Stimulated activated CD4-positive, alpha-beta T cell treated with anti-CD3 and anti-CD28 coated beads, TNF-alpha, amount 100 ng/mL, for 24 hours (primary cell): ENCODE data around the gene HNRNPUL2.
A peak's percentile ranks its signal among the peaks of the same experiment; 100 is the strongest.
"Not testable (repeated sequence)": the region's sequence is repeated elsewhere in the genome, so short reads cannot be mapped to it uniquely, and the experiment has no call there.

ENCODE experiments used
- DNase-seq, 3 experiments: peaks; one replicate each; pipeline ENCODE4 v3.0.0-alpha.2; 2020; ENCODE audit warnings: low read depth in 3 of 3

Gene HNRNPUL2

GRCh38 chr11:62727165-62727871 lies at the start of gene HNRNPUL2:
Gene HNRNPUL2 (minus strand): TSS chr11:62727457. CDS start chr11:62727156, 301 bp downstream.
- peak; percentile 96 to 98 (median 98) for DNase-seq

GRCh38 chr11:62775646-62776045 lies 48.4 kb upstream of the HNRNPUL2 start:
- no peak for DNase-seq

GRCh38 chr11:62774407-62774806 lies 47.1 kb upstream of the HNRNPUL2 start:
- no peak for DNase-seq

- DNase-seq = peak; percentile 86 to 96 (median 88)
These were observed 44.1 kb upstream of the HNRNPUL2 start, which contains the start of gene TAF6L for GRCh38 chr11:62771144-62772021. Gene TAF6L (plus strand): TSS chr11:62771396. CDS start chr11:62775784, 4,388 bp downstream.

- DNase-seq = no peak
These were observed 43.5 kb upstream of the HNRNPUL2 start for GRCh38 chr11:62770778-62771143.

- DNase-seq = not testable (repeated sequence)
These were observed 33.6 kb upstream of the HNRNPUL2 start for GRCh38 chr11:62760867-62761227.

GRCh38 chr11:62757846-62758788 lies 30.9 kb upstream of the HNRNPUL2 start:
- no peak for DNase-seq

GRCh38 chr11:62755086-62755615 lies 27.9 kb upstream of the HNRNPUL2 start:
- DNase-seq = no peak

GRCh38 chr11:62753736-62754603 lies 26.7 kb upstream of the HNRNPUL2 start, which contains the start of gene ZBTB3:
Gene ZBTB3 (minus strand): TSS chr11:62754160. CDS start chr11:62753664, 496 bp downstream.
- DNase-seq = peak; percentile 92 to 95 (median 95)

- no peak for DNase-seq
These were observed 25.9 kb upstream of the HNRNPUL2 start for GRCh38 chr11:62752994-62753735.

- DNase-seq = no peak
These were observed 25.0 kb upstream of the HNRNPUL2 start for GRCh38 chr11:62752177-62752785.

GRCh38 chr11:62749931-62750330 lies 22.7 kb upstream of the HNRNPUL2 start:
- not testable (repeated sequence) for DNase-seq

- DNase-seq = no peak
These were observed 20.4 kb upstream of the HNRNPUL2 start for GRCh38 chr11:62747475-62748160.

GRCh38 chr11:62737196-62737595 lies 9.9 kb upstream of the HNRNPUL2 start:
- DNase-seq = no peak

- no peak for DNase-seq
These were observed 5.6 kb upstream of the HNRNPUL2 start for GRCh38 chr11:62732830-62733229.

GRCh38 chr11:62730076-62730475 lies 2.8 kb upstream of the HNRNPUL2 start:
- not testable (repeated sequence) for DNase-seq

GRCh38 chr11:62728171-62728988 lies 1.1 kb upstream of the HNRNPUL2 start, which contains the start of gene TTC9C:
Gene TTC9C (plus strand): TSS chr11:62728486. CDS start chr11:62728849, 363 bp downstream.
- DNase-seq = peak; percentile 67 to 84 (median 73)

GRCh38 chr11:62727872-62728170 lies 564 bp upstream of the HNRNPUL2 start:
- DNase-seq = peak; percentile 73 to 79 (median 78)
